ENCODE measurements around the gene XRN1.
"Not testable (repeated sequence)": the region's sequence is repeated elsewhere in the genome, so short reads cannot be mapped to it uniquely, and the experiment has no call there.

The XRN1 gene

GRCh38 chr3:142436951-142437585 is 10.8 kb downstream of the XRN1 start:
- no peak for DNase-seq

- DNase-seq, result no peak
Observed at GRCh38 chr3:142434503-142434902, 13.3 kb downstream of the XRN1 start.

- DNase-seq, result no peak
Observed at GRCh38 chr3:142433110-142433509, 14.7 kb downstream of the XRN1 start.

DNA sequence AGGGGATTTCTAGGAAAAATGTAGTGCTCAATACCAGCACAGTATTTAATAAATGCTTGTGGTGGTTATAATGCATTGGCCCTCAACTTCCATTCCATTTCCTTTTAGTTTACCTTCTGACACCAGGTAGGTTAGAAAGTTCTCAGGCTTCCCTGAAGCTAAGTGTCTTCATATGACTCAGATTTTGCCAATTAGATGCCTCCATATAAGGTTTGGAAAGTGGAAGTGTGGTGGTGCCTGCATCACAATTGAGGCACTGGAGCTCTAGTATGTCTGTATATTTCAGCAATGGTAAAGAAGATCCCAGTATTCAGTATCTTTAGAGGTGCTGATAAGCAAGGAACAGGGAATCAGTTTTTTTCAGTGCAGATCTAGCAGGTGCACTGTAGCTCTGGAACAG is 18.3 kb downstream of the XRN1 start:
- DNase-seq, result no peak

- DNase-seq, result no peak
Observed at GRCh38 chr3:142424754-142425153, 23.1 kb downstream of the XRN1 start.

DNA sequence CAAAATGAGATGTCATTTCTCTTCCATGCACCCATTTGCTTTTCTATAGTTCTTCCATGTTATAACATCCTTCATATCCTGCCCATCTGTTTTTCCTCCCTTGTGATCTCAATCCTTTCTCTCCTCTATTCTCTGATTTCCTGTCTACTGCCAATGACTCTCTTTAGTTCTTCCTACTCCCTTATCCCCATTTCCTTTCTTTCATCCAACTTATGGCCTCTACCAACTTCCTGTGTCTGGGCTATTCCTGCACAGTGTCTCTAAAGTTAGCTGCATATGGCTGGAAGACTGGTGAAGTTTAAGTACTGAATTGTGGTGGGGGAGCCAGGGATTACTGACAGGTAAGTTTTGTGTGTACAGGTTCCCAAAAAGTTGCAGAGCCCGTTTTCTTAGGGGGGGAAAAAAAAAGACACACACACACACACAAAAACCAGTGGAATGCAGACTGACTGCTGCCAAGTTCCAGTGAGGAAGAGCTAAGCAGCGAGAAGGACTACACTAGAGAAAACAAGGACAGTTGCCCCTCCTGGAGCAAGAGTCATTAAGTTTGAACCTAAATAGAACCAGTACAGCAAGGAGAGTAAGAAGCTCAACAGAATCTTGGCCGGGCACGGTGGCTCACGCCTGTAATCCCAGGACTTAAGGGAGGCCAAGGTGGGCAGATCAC is 28.8 kb downstream of the XRN1 start:
- no peak for DNase-seq

- no peak for DNase-seq
Observed at GRCh38 chr3:142417302-142417701, 30.5 kb downstream of the XRN1 start.

DNA sequence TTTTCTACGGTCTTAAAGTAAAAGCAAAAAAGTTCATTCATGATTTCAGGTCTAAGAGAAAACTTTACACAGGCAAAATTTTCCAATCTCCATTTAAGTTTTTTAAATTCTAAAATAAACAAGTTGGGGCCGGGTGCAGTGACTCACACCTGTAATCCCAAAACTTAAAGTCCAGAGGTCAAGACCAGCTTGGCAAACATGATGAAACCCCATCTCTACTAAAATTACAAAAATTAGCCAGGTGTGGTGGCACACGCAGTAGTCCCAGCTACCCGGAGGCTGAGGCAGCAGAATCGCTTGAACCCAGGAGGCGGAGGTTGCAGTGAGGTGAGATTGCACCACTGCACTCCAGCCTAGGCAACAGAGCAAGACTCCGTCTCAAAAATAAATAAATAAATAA is 47.3 kb downstream of the XRN1 start:
- not testable (repeated sequence) for DNase-seq

DNA sequence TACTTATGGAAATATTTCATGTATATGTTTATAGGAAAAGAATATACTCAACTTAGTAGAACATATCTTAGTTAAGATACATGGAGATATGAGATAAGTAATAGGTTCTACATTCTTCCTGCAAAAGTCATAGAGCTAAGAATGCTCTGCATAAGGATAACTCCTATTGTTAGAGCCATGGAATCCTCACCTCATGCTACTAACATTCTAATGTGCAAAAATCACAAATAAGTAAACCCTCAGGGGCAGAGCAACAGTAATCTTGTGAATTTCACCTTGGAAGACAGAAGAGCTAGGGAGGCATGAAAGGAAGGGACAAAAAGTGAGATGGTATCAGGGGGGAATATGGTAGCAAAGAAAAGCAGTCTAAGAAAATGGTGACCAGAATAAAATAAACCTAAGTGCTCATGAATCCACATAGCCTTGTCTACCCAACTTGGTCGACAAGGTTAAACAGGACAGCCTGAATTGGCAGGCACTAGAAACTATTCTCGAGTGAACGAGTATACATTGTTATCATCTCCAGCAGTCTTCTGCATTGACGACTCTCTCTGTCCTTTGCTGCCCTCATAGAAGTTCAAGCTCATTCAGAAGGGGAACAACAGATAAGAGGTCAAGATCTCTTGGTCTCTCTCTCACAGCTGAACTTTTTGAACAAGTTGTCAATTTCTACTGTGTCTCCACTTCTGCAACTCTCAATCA is 52.8 kb downstream of the XRN1 start:
- no peak for DNase-seq

- no peak for DNase-seq
Observed at GRCh38 chr3:142385078-142385477, 62.8 kb downstream of the XRN1 start.

DNA sequence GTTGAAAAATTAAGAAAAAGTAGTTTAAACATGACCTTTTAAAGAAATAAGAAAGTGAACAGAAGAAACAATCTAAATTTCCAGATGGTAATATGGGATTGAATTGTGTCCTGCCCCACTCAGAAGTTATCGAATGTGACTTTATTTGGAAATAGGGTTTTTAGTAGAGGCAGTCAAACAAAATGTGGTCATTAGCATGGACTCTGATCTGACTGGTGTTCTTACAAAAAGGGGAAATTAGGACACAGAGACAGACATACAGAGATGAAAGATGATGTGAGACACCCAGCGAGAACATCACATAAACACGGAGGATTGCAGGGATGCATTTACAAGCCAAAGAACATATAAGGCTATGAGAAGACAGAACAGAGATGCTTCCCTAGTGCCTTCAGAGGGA is 73.2 kb downstream of the XRN1 start:
- DNase-seq, result no peak

- not testable (repeated sequence) for DNase-seq
Observed at GRCh38 chr3:142369576-142369975, 78.3 kb downstream of the XRN1 start.

DNA sequence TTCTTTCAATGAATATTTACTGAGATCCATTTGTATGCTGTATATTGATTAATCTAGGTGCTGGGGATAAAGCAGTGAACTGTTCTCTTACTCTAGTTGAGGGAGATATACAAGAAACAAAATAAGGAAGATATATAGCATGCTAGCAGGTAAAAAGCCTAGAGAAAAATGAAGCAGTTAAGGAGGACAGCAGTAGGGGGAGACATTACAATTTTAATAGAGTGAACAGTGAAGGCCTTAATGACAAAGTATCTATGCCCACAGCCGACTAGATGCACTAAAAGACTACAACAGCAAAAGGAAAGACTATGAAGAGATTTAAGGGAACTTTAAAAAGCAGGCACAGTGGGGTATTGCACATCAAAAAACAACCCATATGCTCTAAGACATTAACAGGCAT is 81.4 kb downstream of the XRN1 start:
- DNase-seq, result no peak

DNA sequence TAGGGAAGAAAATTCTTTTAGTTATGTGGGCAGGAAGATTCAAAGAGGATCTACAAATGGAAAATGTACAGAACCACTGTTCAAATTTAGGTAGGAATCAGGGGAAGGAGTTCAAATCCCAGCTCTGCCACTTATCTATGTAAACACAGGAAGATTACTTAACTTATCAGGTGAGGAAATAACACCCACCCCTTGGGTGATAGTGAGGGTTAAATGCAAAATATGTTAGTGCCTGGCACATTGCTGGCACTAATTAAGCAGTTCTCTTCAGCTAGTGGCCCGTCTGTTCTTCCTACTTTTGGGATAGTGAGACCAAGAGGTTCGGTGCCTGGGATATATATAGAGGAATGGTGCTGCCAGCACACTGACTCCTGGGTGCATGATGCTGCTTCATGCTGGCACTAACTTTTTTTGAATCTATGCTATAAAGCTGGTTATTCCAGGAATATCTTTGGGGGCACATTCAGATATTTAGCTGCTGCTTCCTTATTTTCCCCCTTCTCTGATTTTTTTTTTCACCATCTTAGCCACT is 83.8 kb downstream of the XRN1 start:
- no peak for DNase-seq

GRCh38 chr3:142363433-142363832 is 84.4 kb downstream of the XRN1 start:
- not testable (repeated sequence) for DNase-seq

- DNase-seq, result no peak
Observed at GRCh38 chr3:142359367-142359766, 88.5 kb downstream of the XRN1 start.

DNA sequence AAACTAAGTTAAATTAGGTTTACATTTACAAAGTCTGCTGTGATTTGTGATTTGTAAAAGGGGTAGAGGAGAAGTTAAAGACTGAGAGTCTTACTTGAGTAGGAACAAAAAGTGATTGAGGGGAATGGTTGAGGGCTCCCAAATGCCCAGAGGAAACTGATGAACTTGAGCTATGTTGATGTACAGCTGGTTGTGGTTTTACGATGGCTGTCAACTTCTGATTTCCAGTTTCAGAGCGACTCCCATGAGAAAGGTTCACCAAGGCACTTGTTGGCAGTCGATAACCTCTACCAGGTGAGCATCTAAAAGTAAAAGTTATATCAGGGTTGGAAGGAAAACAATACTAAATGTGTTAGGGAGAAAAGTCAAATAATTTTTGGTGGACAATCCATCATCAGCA is 91.0 kb downstream of the XRN1 start:
- DNase-seq, result no peak

DNA sequence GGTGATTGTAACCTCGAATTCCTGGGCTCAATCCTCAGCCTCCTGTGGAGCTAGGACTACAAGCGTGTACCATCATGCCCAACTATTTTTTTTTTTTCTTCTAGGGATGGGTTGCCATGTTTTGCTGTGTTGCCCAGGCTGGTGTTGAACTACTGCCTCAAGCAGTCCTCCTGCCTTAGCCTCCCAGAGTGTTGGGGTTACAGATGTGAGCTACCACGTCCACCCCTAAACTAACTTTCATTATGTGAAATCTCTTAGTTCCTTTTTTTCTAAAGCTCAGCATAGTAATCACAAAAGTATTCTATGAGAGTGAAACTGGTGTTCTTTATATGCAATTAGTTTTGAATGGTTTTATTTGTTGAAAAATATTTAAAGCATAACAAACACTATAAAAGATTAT is 92.1 kb downstream of the XRN1 start:
- no peak for DNase-seq

DNA sequence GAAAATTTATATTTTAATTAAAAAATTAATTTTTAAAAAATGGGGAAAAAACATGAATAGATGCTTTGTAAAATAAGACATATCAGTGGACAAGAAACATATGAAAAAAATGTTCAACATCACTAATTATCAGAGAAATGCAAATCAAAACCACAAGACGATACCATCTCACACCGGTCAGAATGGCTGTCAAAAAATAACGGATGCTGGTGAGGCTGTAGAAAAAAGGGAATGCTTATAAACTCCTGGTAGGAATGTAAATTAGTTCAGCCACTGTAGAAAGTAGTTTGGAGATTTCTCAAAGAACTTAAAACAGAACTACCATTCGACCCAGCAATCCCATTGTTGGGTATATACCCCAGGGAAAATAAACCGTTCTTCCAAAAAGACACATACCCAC is 93.8 kb downstream of the XRN1 start:
- DNase-seq, result no peak

DNA sequence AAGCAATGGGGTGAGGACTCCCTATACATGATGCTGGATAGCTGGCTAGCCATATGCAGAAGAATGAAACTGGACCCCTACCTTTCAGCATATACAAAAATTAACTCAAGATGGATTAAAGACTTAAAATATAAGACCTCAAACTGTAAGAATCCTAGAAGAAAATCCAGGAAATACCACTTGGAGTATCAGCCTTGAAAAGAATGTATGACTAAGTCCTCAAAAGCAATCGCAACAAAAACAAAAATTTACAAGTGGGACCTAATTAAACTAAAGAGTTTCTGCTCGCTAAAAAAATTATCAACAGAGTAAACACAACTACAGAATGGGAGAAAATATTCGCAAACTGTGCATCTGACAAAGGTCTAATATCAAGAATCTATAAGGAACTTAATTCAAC is 94.3 kb downstream of the XRN1 start:
- no peak for DNase-seq

GRCh38 chr3:142352698-142353097 is 95.1 kb downstream of the XRN1 start:
- DNase-seq, result not testable (repeated sequence)

GRCh38 chr3:142348460-142348859 is 99.4 kb downstream of the XRN1 start:
- no peak for DNase-seq

- DNase-seq, result no peak
Observed at GRCh38 chr3:142337994-142338393, 109.8 kb downstream of the XRN1 start.

DNA sequence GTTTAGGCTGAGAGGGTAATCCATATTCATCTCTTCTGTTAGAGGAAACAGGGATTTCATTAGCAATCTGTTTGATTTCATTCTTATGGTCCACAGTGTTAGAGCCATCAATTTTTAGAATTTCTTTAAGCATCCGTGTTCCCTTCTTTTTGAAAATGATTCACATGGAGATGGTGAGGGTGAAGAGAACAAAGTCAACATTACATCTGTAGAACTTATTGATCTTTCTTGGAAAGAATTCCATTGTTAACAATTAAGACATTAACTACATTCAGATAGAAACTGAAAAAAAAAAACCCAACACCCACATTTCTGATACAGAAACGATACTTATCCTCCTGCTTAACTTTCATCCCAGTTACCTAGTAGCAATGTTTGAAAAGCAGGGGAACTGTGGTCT is 115.4 kb downstream of the XRN1 start:
- DNase-seq, result no peak

All from CD4-positive, alpha-beta T cell treated with Interleukin-6 for 4 hours (primary cell).